Activated naive CD8-positive, alpha-beta T cell treated with anti-CD3 and anti-CD28 coated beads, Interleukin-2, amount 10 ng/mL, durations not matched to agents 7 days and 5 days (primary cell): ENCODE data around the gene PTPMT1. TPM values are rescaled to one million over a fixed set of nuclear protein-coding genes. Genes with fewer than 3 reads are reported as not detected.

Experiments used
- ATAC-seq: fragments of 150-1000 bp; cut with Tn5 transposase; one replicate; pipeline ENCODE4 v1.10.0; 2021; ENCODE audit warnings: low read depth, moderate library complexity
- POLR2A ChIA-PET: fragments of 350-600 bp; sonication (Branson Sonifier 250); formaldehyde crosslinking; loops from one replicate; lab custom pipeline; 2021; ENCODE audit warnings: antibody characterized with exemption; lab: Charles Lee
- DNase-seq: peaks from one replicate; pipeline ENCODE4 v3.0.0; 2021
- H3K27ac Mint-ChIP-seq: one replicate; pipeline ENCODE4 v1.8.0; 2022; ENCODE audit warnings: mild to moderate bottlenecking, mixed read lengths
- H3K27me3 Mint-ChIP-seq: one replicate; pipeline ENCODE4 v1.8.0; 2022; ENCODE audit warnings: mild to moderate bottlenecking, moderate library complexity, mixed read lengths
- H3K36me3 Mint-ChIP-seq: one replicate; pipeline ENCODE4 v1.8.0; 2021; ENCODE audit warnings: mild to moderate bottlenecking, mixed read lengths
- H3K4me1 Mint-ChIP-seq: one replicate; pipeline ENCODE4 v1.8.0; 2021; ENCODE audit warnings: mixed read lengths
- H3K4me3 Mint-ChIP-seq: one replicate; pipeline ENCODE4 v1.8.0; 2022; ENCODE audit warnings: mild to moderate bottlenecking, moderate library complexity, mixed read lengths
- H3K9me3 Mint-ChIP-seq: one replicate; pipeline ENCODE4 v1.8.0; 2021; ENCODE audit warnings: mixed read lengths
- total RNA-seq, 2 experiments: library from RNA; stranded (reverse); gene quantifications; one replicate each; pipeline ENCODE4 v1.2.3, GENCODE V29; 2021

The PTPMT1 gene
- total RNA-seq, 2 experiments from 2014 or later, result 37.9 to 39.3 TPM

- no peak overlapping the region for H3K27ac Mint-ChIP-seq
Measured at GRCh38 chr11:47571895-47572294, 6.5 kb downstream of the PTPMT1 start.

GRCh38 chr11:47572715-47573255 is 7.4 kb downstream of the PTPMT1 start:
- Mint-ChIP-seq H3K4me3 (no peak overlapping the region), H3K4me1 (peaks cover 10% of the 10 kb centered on the region), H3K36me3 (peaks cover 47% of the 10 kb centered on the region), H3K27me3 (no peaks in the 10 kb centered on the region), H3K9me3 (no peaks in the 10 kb centered on the region), H3K27ac (no peak overlapping the region)
- no peak for ATAC-seq
- POLR2A ChIA-PET, result no interaction called here
- DNase-seq, result no peak

More at GRCh38 chr11:47571895-47572294, 6.5 kb downstream of the PTPMT1 start:
- Mint-ChIP-seq H3K36me3 (peaks cover 42% of the 10 kb centered on the region), H3K9me3 (no peaks in the 10 kb centered on the region), H3K27me3 (no peaks in the 10 kb centered on the region), H3K4me3 (no peak overlapping the region), H3K4me1 (peaks cover 2% of the 10 kb centered on the region)
- no peak for ATAC-seq
- POLR2A ChIA-PET, result no interaction called here
- DNase-seq, result no peak

- Mint-ChIP-seq H3K9me3 (no peaks in the 10 kb centered on the region), H3K4me3 (no peak overlapping the region), H3K27me3 (no peaks in the 10 kb centered on the region), H3K36me3 (peaks cover 44% of the 10 kb centered on the region), H3K4me1 (peaks cover 12% of the 10 kb centered on the region), H3K27ac (no peak overlapping the region)
- no peak for DNase-seq
- ATAC-seq, result no peak
- POLR2A ChIA-PET, result no interaction called here
Measured at GRCh38 chr11:47573321-47573720, 7.9 kb downstream of the PTPMT1 start.

GRCh38 chr11:47577460-47578041 is 12.2 kb downstream of the PTPMT1 start:
- ATAC-seq (no peak), DNase-seq (no peak)
- H3K4me1 Mint-ChIP-seq, result peaks cover 21% of the 10 kb centered on the region
- POLR2A ChIA-PET, result interaction anchor here (0.6 to 6.8 kb wide), 5 partner anchors 12 to 137 kb away, joined by 3 to 49 read pairs (median 4); partner anchors contain the start of genes AGBL2 and PTPMT1
- H3K4me3 Mint-ChIP-seq, result peak overlapping the region; percentile 99
- peaks cover 51% of the 10 kb centered on the region for H3K36me3 Mint-ChIP-seq
- H3K27ac Mint-ChIP-seq, result peak overlapping the region; percentile 96
- H3K9me3 Mint-ChIP-seq, result no peaks in the 10 kb centered on the region
- no peaks in the 10 kb centered on the region for H3K27me3 Mint-ChIP-seq

- H3K4me1 Mint-ChIP-seq, result peaks cover 19% of the 10 kb centered on the region
Measured at GRCh38 chr11:47578524-47579494, 13.4 kb downstream of the PTPMT1 start, which contains the start of the genes KBTBD4 and NDUFS3. KBTBD4 (minus strand) TSS chr11:47578970; CDS start chr11:47578951, 19 bp downstream. NDUFS3 (plus strand) TSS chr11:47579074; CDS start chr11:47579092, 18 bp downstream.

GRCh38 chr11:47583844-47584243 is 18.4 kb downstream of the PTPMT1 start:
- no peaks in the 10 kb centered on the region for H3K27me3 Mint-ChIP-seq
- ATAC-seq (no peak), DNase-seq (no peak)
- H3K4me3 Mint-ChIP-seq, result no peak overlapping the region
- H3K27ac Mint-ChIP-seq, result peak overlapping the region; percentile 17
- peaks cover 24% of the 10 kb centered on the region for H3K36me3 Mint-ChIP-seq
- peaks cover 19% of the 10 kb centered on the region for H3K4me1 Mint-ChIP-seq
- H3K9me3 Mint-ChIP-seq, result no peaks in the 10 kb centered on the region
- POLR2A ChIA-PET, result interaction anchor here (1.3 kb wide), 1 partner anchor 19 kb away, joined by 3 read pairs; the partner anchor contains the start of gene PTPMT1

More at GRCh38 chr11:47578524-47579494, 13.4 kb downstream of the PTPMT1 start, which contains the start of the genes KBTBD4 and NDUFS3:
- peak within 1 kb of the TSS; percentile 99 for H3K4me3 Mint-ChIP-seq
- no peaks in the 10 kb centered on the region for H3K27me3 Mint-ChIP-seq
- H3K36me3 Mint-ChIP-seq, result peaks cover 46% of the 10 kb centered on the region
- peak within 1 kb of the TSS; percentile 96 for H3K27ac Mint-ChIP-seq
- H3K9me3 Mint-ChIP-seq, result no peaks in the 10 kb centered on the region
- POLR2A ChIA-PET, result interaction anchor here (0.6 to 6.8 kb wide), 10 partner anchors 9 to 251 kb away, joined by 3 to 49 read pairs (median 6); partner anchors contain the start of genes AGBL2 and PTPMT1
- ATAC-seq (peak; percentile 95), DNase-seq (peak; percentile 94)

- no peaks in the 10 kb centered on the region for H3K27me3 Mint-ChIP-seq
- ATAC-seq (peak; percentile 23), DNase-seq (no peak)
- H3K4me3 Mint-ChIP-seq, result no peak within 1 kb of the TSS
- POLR2A ChIA-PET, result interaction anchor here (2.1 kb wide), 1 partner anchor 21 kb away, joined by 8 read pairs; the partner anchor contains the start of gene PTPMT1
- H3K36me3 Mint-ChIP-seq, result peaks cover 18% of the 10 kb centered on the region
- H3K27ac Mint-ChIP-seq, result peak within 1 kb of the TSS; percentile 64
- H3K9me3 Mint-ChIP-seq, result no peaks in the 10 kb centered on the region
- peaks cover 10% of the 10 kb centered on the region for H3K4me1 Mint-ChIP-seq
Measured at GRCh38 chr11:47586098-47586855, 20.9 kb downstream of the PTPMT1 start, which contains the start of gene FAM180B. FAM180B (plus strand) TSS chr11:47586678; CDS start chr11:47586769, 91 bp downstream.

GRCh38 chr11:47587039-47587716 is 21.8 kb downstream of the PTPMT1 start:
- H3K27ac Mint-ChIP-seq, result peak overlapping the region; percentile 64
- POLR2A ChIA-PET, result interaction anchor here (0.6 to 2.1 kb wide), 2 partner anchors 8 to 22 kb away, joined by 3 to 8 read pairs; partner anchors contain the start of genes KBTBD4, NDUFS3 and PTPMT1

GRCh38 chr11:47587723-47588326 is 22.4 kb downstream of the PTPMT1 start:
- H3K9me3 Mint-ChIP-seq, result no peaks in the 10 kb centered on the region
- POLR2A ChIA-PET, result interaction anchor here (0.6 to 2.1 kb wide), 2 partner anchors 9 to 23 kb away, joined by 3 to 8 read pairs; partner anchors contain the start of genes KBTBD4, NDUFS3 and PTPMT1

More at GRCh38 chr11:47587039-47587716, 21.8 kb downstream of the PTPMT1 start:
- DNase-seq (no peak), ATAC-seq (no peak)
- Mint-ChIP-seq H3K27me3 (peaks cover 3% of the 10 kb centered on the region), H3K36me3 (peaks cover 13% of the 10 kb centered on the region), H3K9me3 (no peaks in the 10 kb centered on the region), H3K4me3 (no peak overlapping the region), H3K4me1 (peaks cover 16% of the 10 kb centered on the region)

GRCh38 chr11:47589118-47589517 is 23.7 kb downstream of the PTPMT1 start:
- H3K27ac Mint-ChIP-seq, result no peak overlapping the region
- H3K4me1 Mint-ChIP-seq, result peaks cover 23% of the 10 kb centered on the region
- ATAC-seq, result no peak
- POLR2A ChIA-PET, result no interaction called here
- H3K27me3 Mint-ChIP-seq, result peaks cover 20% of the 10 kb centered on the region
- peaks cover 4% of the 10 kb centered on the region for H3K36me3 Mint-ChIP-seq
- H3K9me3 Mint-ChIP-seq, result no peaks in the 10 kb centered on the region
- no peak for DNase-seq
- H3K4me3 Mint-ChIP-seq, result no peak overlapping the region

More at GRCh38 chr11:47587723-47588326, 22.4 kb downstream of the PTPMT1 start:
- Mint-ChIP-seq H3K4me1 (peaks cover 20% of the 10 kb centered on the region), H3K27ac (no peak overlapping the region), H3K36me3 (peaks cover 10% of the 10 kb centered on the region), H3K4me3 (no peak overlapping the region), H3K27me3 (peaks cover 8% of the 10 kb centered on the region)
- no peak for DNase-seq
- no peak for ATAC-seq

- peaks cover under 1% of the 10 kb centered on the region for H3K36me3 Mint-ChIP-seq
- no peaks in the 10 kb centered on the region for H3K9me3 Mint-ChIP-seq
- H3K4me3 Mint-ChIP-seq, result no peak overlapping the region
Measured at GRCh38 chr11:47589584-47589976, 24.2 kb downstream of the PTPMT1 start.

More at GRCh38 chr11:47589584-47589976, 24.2 kb downstream of the PTPMT1 start:
- POLR2A ChIA-PET, result no interaction called here
- Mint-ChIP-seq H3K27me3 (peaks cover 23% of the 10 kb centered on the region), H3K27ac (no peak overlapping the region), H3K4me1 (peaks cover 23% of the 10 kb centered on the region)
- DNase-seq (no peak), ATAC-seq (no peak)
